Renal cortex interstitium (tissue), 15 donors: ENCODE results near the gene MAML3. TPM values are rescaled to one million over a fixed set of nuclear protein-coding genes. Genes with fewer than 3 reads are reported as not detected.

Experiments used
- DNase-seq, 11 donors: peaks; one replicate each; pipeline ENCODE4 v3.0.0-alpha.2; 2013; ENCODE audit warnings: low read depth in 9 of 11, low spot score in 4 of 11; ENCODE audit errors: extremely low read depth in 1 of 11
- long read RNA-seq, 16 experiments: transcript quantifications; one replicate each; lab custom pipeline, GENCODE V29; 2026
- polyA plus RNA-seq, 3 donors: library from polyadenylated mRNA; unstranded; fragments of 120-200 nt; gene quantifications; one replicate each; pipeline ENCODE4 v1.2.1, GENCODE V29; 2013; ENCODE audit not compliant: insufficient read length in 3 of 3

Gene MAML3
- 10 to 100 TPM; 16.2 to 18.5 (median 17.8) TPM for polyA plus RNA-seq
- long read RNA-seq, donor 1, result 0 reads
- long read RNA-seq, donor 2, result 0 reads
- long read RNA-seq, donor 3, result 0 reads
- long read RNA-seq, donor 4, partial matches to known transcripts, result 5 of 5 reads
- long read RNA-seq, donor 4, other reads (novel, unspliced or antisense), result 0 of 5 reads
- long read RNA-seq, donor 5, result 0 reads
- long read RNA-seq, donor 6, partial matches to known transcripts, result 16 of 16 reads
- long read RNA-seq, donor 6, other reads (novel, unspliced or antisense), result 0 of 16 reads
- long read RNA-seq, donor 7, full-length matches to known transcripts, result 1 of 6 reads
- long read RNA-seq, donor 7, partial matches to known transcripts, result 5 of 6 reads
- long read RNA-seq, donor 7, other reads (novel, unspliced or antisense), result 0 of 6 reads
- long read RNA-seq, donor 8, result 0 reads
- long read RNA-seq, donor 9, result 0 reads
- long read RNA-seq, donor 10, result 0 reads
- long read RNA-seq, donor 11, full-length matches to known transcripts, result 1 of 1 reads
- long read RNA-seq, donor 11, partial matches to known transcripts, result 0 of 1 reads
- long read RNA-seq, donor 11, other reads (novel, unspliced or antisense), result 0 of 1 reads
- long read RNA-seq, donor 12, result 0 reads
- long read RNA-seq, donor 13, result 0 reads
- long read RNA-seq, donor 14, result 0 reads
- long read RNA-seq, donor 15, full-length matches to known transcripts, result 1 of 1 reads
- long read RNA-seq, donor 15, partial matches to known transcripts, result 0 of 1 reads
- long read RNA-seq, donor 15, other reads (novel, unspliced or antisense), result 0 of 1 reads
- long read RNA-seq, donor 16, full-length matches to known transcripts, result 4 of 37 reads
- long read RNA-seq, donor 16, partial matches to known transcripts, result 33 of 37 reads
- long read RNA-seq, donor 16, other reads (novel, unspliced or antisense), result 0 of 37 reads

GRCh38 chr4:140153718-140154571, at the start of gene MAML3:
TSS of gene MAML3 (minus strand) at chr4:140154184. CDS start at chr4:140153327, 857 bp downstream.
- peak in 9 of 11 donors; percentile 89 to 96 (median 93) for DNase-seq

GRCh38 chr4:140198942-140199341, 45.0 kb upstream of the MAML3 start:
- no peak for DNase-seq

- DNase-seq, result no peak
These were observed 41.8 kb upstream of the MAML3 start for GRCh38 chr4:140195806-140196205.

GRCh38 chr4:140189805-140190204, 35.8 kb upstream of the MAML3 start:
- no peak for DNase-seq

GRCh38 chr4:140188975-140189374, 35.0 kb upstream of the MAML3 start:
- DNase-seq, result peak in 1 of 11 donors; percentile 17

GRCh38 chr4:140187316-140187695, 33.3 kb upstream of the MAML3 start:
- DNase-seq, result no peak

GRCh38 chr4:140186651-140187315, 32.8 kb upstream of the MAML3 start:
- DNase-seq, result no peak

- no peak for DNase-seq
These were observed 32.1 kb upstream of the MAML3 start for GRCh38 chr4:140186082-140186438.

- no peak for DNase-seq
These were observed 31.6 kb upstream of the MAML3 start for GRCh38 chr4:140185412-140186081.

GRCh38 chr4:140183270-140183669, 29.3 kb upstream of the MAML3 start:
- DNase-seq, result no peak

GRCh38 chr4:140180577-140180976, 26.6 kb upstream of the MAML3 start:
- no peak for DNase-seq

GRCh38 chr4:140176735-140177134, 22.8 kb upstream of the MAML3 start:
- DNase-seq, result no peak

GRCh38 chr4:140174543-140174942, 20.6 kb upstream of the MAML3 start:
- no peak for DNase-seq

- DNase-seq, result no peak
These were observed 19.0 kb upstream of the MAML3 start for GRCh38 chr4:140172960-140173359.

GRCh38 chr4:140170299-140170698, 16.3 kb upstream of the MAML3 start:
- DNase-seq, result no peak

- DNase-seq, result no peak
These were observed 15.0 kb upstream of the MAML3 start for GRCh38 chr4:140168936-140169335.

GRCh38 chr4:140168474-140168873, 14.5 kb upstream of the MAML3 start:
- DNase-seq, result no peak
